ENCODE results near the gene QKI. TPM values are rescaled to one million over a fixed set of nuclear protein-coding genes. Genes with fewer than 3 reads are reported as not detected.

The QKI gene
- total and polyA plus RNA-seq, 2 of the 8 experiments (the other 6 are each of a cell fraction or from before 2014, with no cell fraction given) = 181 to 183 TPM

DNA sequence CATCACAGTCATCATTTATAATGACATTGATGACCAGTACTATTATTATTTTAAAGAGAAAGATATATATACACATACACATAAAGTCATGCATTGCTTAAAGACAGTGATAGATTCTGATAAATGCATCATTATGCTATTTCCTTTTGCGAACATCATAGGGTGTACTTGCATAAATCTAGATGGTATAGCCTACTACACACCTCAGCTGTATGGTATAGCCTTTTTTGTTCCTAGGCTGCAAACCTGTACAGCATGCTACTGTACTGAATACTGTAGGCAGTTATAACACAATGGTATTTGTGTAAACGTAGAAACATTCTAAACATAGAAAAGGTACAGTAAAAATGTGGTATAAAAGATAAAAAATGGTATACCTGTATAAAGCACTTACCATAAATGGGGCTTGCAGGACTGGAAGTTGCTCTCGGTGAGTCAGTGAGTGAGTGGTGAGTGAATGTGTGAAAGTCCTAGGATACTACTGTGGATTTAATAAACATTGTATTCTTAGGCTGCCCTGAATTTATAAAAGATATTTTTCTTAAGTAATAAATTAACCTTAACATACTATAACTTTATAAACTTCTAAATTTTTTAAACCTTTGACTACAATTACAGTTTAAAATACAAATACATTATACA lies 23.9 kb downstream of the QKI start (continued):
- no peak for TF ChIP-seq CHD7 (IDR thresholded peaks at IDR 0.05; ENCODE audit: insufficient replicate concordance, low read length)
- no peak for TF ChIP-seq BACH1 (IDR thresholded peaks at IDR 0.05; ENCODE audit: low read length)
- no peak for TF ChIP-seq TAF1 (IDR thresholded peaks at IDR 0.05; ENCODE audit: low read depth, low read length)
